Stimulated activated CD4-positive, alpha-beta T cell treated with anti-CD3 and anti-CD28 coated beads, Interleukin-4, amount 100 ng/mL, for 4 hours (primary cell): Measurements from ENCODE around the gene DUSP14.
"Not testable (repeated sequence)": the region's sequence is repeated elsewhere in the genome, so short reads cannot be mapped to it uniquely, and the experiment has no call there.

Source experiments
- DNase-seq, 2 experiments: peaks; one replicate each; pipeline ENCODE4 v3.0.0-alpha.2; 2020

DUSP14 gene

DNA sequence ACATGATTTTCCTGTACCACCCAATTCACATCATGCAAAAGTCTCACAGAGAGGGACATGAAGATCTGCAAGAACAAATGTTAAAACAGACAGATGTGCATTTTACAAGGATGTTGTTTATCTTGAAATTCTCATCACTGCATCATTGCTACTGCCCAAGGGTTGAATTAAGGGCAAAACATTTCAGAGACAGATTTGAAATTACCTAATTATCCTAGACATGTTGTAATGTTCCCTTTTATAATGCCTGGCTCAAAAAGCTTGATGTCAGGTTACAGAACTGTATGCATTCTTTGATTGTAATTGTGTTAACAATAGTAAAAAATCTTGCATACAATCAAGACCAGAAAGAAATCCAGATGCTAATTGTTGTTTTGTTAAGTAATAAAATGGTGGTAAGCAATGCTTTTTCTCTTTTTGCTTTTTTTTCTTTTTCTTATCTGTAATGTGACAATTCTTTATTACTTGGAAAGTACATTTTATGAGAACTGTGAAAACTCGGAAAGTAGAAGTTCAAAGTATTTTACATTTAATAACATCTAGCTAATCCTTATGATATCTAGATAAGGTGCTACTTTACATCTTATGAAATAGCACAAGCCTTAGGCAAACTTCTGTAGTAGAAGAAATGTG, 3.6 kb upstream of the DUSP14 start:
- DNase-seq = no peak

DNA sequence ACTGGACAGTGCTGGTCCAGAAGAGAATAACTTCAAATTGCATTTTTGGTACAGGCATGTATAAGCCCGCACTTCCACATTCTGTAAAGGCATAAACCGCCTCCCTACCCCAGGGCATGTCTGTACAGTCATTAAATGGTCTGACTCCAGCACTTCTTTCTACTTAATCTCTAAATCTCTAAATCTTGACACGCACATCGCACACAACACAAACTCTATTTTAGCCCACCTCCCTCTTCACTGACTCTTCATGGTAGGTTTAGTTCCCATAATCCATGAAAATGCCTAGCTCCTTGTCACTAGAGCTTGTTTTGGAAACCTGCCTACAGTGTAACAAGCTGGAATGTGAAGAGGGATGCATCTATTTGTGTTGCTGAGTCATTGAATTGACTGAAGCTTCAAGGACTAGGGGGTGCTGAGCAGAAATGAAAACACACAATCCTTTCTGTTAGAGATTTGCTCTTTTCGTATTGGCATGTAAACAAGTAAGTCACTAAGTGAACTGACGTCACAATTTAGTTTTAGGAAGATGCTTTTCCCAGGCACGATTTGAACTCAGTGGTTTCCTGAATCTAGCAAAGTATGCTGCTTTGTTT, 1.6 kb upstream of the DUSP14 start:
- DNase-seq = no peak

DNA sequence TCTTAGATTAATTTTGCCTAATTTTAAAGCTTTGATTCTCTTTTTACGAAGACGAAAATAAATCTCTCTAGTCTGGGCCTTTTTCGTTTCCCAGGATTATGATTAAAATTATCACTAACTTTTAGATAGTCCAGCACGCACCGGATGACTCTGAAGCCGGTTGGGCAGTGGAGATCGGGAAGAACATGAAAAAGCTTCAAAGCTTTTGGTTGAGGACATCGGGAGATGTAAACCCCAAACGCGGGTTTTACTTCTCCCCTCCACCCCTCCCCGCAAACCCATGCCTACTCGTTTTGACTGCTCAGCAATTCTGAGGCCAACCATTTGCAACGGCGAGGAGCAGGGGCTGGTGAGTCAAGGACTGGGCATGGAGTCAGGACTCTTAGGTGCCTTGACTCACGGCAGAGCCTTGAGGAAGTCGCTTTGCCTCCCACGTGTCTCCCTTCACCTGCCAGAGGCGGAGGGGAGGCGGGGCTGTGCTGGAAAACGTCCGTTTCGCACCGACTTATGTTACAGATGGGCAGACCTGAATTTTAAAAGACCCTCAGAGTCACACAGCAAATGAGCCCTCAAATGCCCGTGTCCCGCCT, 989 bp upstream of the DUSP14 start:
- peak; percentile 57 to 80 for DNase-seq

DNA sequence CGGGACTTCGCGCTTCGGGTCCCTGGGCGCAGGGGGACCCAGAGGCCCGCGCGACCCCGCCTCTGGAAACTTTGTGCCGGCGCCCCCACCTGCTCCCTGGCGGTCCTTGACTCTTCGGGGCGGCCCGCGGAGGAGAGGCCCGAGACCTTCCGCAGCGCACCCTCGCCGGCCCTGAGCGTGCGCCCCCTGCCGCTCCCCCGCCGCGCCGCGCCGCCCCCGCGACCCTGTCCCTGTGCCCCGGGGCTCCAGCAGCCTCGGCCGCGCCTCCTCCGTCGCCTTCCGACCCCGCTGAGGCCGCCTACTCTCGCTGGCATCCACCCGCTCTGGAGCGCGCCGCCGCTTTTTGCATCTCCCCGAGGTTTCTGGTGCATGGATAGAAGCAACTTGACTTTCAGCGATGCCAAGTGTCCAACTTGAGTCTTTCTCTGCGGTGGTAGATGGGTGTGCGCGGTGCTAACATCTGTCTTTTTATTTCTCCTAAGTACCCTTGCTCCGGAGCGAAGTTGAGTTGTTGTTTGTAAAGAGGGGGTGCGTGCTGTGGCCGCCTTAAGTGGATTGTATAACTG, 414 bp downstream of the DUSP14 start:
- peak; percentile 73 to 78 for DNase-seq

DNA sequence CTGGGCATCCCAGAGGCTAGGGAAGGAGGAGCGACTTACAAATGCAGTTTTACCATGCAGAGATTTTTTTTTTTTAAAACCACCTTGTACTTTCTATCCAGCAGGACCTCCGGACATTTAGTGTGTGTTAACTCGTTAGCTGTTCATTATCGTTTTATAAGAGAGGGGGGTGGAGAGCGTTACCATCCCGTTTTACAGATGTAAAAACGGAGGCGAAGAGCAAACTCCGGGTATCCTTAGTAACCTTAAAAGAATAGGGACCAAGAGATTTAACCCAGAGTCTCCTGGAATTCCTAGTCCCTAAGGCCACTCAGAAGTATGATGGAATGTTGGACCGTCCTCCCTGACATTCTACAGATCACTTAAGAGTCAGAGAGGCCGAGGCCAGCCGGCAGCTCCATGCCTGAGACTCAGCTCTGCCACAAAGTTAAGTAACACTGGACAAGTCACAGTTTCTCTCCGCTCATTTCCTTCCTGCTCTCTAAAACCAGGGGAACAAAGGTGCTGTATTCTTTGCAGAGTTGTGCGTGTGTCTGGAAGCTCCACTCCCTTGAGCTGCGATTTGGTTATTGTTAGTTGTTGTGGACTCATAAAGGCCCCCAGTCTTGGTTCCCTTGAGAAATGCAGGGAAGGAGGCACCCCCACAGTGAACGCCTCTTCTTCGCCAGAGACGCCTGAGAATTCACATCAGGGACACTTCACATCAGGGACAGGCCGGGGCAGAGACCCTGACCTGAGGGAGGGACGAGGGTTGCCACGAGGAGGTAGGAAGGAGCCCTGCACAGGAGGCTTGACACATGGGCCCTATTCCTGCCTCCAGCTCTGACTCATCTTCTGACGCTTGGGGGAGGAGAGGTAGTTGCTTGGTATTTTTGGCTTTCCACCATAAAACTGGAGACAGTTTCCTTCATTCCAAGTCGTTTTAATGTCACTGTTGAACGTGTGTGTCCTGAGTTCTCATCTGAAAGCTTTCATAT, 1.2 kb downstream of the DUSP14 start:
- DNase-seq = peak; percentile 10 to 24

DNA sequence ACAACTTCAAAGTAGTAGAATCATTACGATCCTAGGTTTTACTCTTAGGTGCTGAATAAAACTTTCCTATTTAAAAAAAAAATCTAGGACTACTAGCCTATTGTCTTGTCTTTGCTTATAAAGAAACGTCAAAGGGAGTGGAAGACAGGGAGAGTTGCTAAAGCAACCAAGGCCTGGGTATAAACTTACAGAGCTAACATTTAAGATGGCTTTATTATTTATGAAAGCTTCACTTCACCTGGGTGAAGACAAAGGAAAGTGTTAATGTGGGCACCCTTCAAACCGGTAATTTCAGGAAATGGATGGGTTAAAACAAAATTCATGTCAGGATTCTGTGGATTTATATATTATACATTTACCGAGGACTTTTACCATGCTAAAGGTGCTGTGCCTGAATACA, 2.5 kb downstream of the DUSP14 start:
- DNase-seq = no peak

DNA sequence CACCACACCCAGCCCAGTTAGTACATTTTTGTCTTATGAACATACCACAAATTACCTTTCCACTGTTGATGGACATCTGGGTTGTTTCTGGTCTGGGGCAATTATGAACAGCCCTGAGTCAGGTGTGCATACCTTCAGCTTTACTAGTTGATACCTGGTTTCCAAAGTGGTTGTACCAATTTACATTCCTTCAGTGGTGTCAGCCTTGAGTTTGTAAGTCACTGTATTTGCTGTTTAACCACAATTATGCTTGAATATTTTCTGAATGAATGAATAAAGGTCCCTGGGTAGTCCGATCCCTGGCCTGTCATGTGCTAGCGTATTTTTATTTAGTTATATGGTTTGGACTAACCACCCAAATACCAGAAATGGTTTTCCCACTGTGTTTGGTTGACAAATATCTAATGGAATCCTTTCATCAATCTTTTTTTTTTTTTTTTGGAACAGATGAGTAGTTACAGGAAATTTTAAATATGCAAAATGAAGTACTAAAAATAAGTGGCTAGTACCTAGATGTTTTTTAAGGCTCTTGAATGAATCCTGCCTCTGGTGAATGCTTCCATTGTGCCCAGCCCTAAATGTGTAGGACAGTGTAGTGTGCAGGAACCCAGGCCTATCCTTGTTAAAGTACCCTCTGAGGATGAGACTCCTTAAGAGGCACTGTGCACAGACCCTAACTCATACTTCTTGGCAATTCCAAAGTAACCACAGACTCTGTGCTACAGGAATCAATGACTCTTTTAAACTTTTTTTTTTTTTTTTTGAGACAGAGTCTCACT, 3.7 kb downstream of the DUSP14 start:
- no peak for DNase-seq

DNA sequence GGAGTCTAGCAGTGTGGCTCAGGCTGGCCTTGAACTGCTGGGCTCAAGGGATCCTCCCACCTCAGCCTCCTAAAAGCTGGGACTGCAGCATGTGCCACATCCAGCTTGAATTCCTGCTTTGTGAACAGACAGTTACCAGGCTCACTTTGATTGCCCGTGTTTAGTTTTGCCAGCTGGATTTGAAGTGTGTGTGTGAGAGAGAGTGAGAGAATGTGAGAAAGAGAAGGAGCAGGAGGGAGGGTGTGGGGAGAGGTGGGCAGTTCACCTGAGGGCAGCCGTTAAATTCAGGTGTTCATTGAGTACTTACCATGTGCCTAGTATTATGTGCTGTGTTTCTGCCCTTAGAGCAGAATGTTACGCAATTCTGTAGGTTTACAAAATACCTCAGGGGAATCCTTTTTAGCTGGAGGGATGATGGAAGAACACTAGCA, 4.7 kb downstream of the DUSP14 start:
- DNase-seq = no peak

DNA sequence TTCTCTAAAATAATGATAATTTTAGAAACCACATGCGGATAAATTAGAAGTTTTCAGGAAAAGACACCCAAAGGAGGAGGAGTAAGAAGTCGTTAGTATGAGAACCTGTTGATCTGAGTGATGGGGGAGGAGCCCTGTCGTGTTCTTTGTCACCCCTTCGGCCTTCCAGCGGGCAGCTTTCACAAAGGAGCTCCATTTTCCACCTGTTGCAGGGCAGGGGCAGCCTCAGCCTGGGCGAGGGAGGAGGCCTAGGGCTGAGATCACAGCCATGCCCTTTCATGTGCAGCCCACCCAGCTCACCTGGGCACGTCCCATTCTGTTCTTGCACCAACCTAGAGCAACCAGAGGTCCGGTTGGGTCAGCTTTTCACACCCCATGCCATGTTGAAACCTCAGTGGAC, 5.3 kb downstream of the DUSP14 start:
- no peak for DNase-seq

DNA sequence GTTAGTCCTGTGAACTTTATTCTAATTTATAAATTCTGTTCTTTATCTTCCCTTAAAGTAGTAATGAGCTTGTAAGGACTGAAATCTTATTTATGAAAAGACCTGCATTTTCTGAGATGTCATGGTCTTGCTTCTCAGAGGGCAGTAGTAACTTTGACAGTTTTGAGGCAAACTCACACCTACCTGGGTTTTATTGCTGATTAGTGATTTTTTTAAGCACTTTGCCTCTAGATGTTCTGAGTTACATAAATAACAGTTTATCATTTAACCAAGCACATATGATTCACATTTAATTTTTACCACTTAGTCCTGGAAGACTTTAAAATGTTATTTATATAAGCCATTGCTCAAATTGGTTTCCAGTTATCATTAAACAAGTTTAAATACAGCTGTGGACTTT, 10.7 kb downstream of the DUSP14 start:
- no peak for DNase-seq

DNA sequence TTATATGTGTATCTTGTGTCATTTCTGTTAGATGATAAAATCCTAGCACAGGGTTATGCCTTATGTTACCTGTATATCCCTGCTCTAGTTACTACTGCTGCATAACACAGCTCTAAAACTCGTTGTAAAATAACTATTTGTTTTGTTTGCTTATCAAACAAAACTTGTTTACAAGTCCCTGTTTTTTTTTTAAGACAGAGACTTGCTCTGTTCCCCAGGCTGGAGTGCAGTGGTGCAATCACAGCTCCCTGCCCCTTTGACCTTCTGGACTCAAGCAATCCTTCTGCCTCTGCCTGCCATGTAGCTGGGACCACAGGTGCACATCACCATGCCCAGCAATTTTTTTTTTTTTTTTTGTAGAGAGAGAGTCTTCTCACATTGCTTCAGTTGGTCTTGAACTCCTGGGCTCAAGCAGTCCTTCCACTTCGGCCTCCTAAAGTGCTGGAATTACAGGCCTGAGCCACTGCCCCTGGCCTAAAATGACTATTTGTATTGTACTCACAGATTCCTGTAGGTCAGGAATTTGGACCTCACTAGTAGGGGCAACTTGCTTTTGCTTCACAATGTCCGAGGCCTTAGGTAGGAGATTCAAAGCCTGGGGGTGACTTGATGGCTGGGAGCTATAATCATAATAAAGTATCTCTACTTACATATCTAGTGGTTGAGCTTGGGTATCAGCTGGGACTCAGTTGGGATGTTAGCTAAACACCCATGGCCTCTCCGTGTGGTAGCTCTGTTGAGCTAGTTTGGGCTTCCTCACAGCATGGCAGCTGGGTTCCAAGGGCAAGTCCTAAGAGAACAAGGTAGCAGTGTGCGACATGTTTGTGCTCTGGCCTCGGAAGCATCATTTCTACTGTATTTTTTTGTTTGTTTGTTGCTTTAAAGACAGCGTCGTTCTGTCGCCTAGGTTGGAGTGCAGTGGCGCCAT, 12.6 kb downstream of the DUSP14 start:
- no peak for DNase-seq

DNA sequence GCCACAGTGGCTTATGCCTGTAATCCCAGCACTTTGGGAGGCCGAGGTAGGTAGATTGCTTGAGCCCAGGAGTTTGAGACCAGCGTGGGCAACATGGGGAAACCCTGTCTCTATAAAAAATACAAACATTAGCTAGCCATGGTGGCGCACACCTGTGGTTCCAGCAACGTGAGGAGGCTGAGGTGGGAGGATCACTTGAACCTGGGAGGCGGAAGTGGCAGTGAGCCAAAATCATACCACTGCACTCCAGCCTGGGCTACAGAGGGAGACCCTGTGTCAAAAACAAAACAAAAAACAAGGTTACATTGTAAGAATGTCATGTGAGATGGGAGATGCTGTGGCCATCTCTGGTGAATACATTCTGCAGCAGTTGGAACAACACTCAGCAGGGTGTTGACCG, 13.5 kb downstream of the DUSP14 start:
- no peak for DNase-seq

DNA sequence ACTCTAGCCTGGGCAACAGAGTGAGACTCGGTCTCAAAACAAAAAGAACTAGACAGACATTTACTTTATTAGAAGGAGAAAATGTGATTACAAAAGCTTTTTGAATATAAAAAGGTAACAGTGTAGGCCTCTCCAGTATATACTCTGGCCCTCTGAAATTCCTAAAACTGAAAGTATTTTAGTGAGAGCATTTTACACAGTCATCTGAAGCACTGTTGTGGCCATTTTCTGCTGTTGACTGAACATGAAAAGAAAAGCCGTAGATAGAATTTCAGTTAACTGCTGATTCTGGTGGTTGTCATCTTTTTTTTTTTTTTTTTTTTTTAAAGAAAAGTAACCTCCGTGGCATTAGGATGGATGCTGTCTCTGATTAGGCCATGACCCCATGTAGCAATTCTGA, 15.6 kb downstream of the DUSP14 start:
- DNase-seq = no peak

DNA sequence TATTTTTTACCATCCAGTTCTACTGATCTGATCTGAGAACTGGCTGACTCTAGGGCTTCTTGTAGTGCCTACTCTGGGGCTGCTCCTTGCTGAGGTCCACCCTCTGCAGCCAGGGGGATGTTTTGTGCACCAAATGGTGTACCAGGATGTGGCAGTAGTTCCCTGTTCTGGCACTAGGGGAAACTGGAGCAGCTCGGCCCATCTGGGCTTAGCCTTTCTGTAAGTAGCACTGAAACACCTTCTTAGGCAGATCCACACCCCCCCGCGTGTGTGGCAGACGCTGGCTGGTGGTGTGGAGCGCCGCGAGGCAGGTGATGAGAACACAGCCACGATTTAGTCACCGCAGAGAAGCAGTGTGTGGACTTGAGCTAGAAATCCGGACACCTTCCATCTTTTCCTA, 17.0 kb downstream of the DUSP14 start:
- DNase-seq = no peak

DNA sequence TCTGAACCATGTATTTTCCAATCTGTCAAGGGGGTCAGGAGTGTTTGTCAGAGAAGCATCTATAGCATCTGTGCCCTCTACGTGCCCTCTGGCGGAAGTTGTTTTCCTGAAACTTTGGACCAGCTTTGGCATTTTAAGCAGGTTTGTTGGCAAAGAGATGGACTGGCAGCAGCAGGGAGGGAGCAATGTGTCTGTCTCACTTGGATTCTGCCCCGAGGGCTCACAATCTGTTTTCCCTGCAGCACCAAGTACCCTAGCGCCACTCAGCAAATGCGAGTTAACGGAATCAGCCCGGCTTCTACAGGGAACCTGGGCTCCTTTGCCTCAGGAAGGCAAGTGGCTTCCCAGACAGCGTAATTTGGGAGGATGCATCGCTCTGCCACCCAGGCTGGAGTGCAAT, 17.4 kb downstream of the DUSP14 start:
- no peak for DNase-seq

DNA sequence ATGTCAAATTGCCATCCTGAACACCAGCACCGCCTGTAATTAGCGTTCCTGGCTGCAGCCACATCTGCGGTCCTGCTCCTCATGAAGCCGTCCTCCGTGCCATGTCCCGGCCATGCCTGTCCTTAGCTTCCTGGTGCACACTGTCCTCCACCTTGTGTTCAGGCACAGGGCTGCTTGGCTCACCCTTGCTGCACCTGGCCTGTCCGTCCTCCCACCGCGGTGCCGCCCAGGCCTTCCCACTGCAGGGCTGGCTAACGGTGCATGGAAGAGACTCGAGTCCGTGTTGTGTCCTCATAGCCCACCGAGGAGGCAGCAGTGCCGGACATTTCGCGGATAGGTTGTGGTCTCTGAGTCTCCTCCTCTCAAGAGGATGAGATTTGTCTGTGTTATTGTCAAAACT, 20.4 kb downstream of the DUSP14 start:
- DNase-seq = no peak

DNA sequence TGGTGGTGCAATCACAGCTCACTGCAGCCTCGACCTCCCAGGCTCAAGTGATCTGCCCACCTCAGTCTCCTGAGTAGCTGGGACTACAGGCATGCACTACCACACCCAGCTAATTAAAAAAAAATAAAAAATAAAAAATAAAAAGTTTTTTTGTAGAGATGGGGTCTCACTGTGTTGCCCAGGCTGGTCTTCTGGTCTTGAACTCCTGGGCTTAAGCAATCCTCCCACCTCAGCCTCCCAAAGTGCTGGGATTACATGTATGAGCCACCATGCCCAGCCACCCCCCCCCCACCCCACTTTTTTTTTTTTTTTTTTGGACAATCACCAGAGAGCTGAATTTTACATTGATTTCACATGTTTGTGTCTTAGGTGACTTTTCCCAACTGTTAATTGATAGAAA, 22.0 kb downstream of the DUSP14 start:
- DNase-seq = not testable (repeated sequence)

DNA sequence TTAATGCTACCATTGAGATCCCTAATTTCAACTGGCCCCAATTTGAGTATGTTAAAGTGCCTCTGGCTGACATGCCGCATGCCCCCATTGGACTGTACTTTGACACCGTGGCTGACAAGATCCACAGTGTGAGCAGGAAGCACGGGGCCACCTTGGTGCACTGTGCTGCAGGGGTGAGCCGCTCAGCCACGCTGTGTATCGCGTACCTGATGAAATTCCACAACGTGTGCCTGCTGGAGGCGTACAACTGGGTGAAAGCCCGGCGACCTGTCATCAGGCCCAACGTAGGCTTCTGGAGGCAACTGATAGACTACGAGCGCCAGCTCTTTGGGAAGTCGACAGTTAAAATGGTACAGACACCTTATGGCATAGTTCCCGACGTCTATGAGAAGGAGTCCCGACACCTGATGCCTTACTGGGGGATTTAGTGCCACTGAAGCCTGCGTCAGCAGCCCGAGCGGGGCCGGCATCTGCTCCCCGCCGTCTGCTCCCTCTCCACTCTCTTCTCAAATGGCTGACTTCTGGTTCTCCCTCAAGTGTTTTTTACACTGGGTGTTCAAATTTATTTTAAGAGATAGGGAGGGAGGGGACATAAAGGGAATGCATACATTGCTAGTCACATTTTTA, 22.9 kb downstream of the DUSP14 start:
- no peak for DNase-seq

DNA sequence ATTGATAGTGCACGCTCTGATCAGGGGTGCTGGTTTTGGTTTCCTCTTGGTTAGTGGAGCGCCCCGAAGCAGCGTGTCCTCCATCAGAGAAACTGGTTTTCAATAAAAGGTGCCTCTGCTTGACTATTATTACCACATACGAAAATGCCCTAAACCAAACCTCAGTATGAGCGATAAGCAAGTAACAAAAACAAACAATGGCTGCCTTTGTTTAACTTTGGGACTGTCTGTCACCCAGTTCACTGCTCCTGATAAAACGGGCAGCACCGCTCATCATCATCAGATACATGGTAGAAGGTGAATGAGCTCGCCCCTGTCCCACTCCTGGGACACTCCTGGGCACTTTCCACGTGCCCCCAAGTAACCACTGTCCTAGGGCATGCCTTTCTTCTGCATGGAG, 24.0 kb downstream of the DUSP14 start:
- no peak for DNase-seq

DNA sequence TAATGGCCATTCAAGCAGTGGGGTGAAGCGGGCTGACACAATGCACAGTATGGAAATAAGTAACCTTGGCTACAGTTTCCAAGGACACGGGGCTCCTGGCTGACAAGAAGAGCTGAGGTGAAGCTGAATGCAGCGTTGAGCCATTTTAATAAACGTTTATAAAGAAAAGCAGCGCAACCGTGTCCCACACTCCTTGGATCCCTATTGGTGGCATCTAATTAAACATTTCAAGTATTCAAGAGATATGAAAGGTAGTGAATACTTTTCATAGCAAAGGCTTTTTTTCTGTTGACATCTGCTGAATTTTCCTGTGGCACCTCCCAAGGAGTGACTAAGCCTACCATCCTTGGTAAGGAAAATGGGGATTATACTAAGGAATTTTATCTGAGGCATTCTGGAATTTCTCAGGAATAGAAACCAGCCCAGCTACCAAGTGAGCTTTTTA, 26.5 kb downstream of the DUSP14 start:
- no peak for DNase-seq

DNA sequence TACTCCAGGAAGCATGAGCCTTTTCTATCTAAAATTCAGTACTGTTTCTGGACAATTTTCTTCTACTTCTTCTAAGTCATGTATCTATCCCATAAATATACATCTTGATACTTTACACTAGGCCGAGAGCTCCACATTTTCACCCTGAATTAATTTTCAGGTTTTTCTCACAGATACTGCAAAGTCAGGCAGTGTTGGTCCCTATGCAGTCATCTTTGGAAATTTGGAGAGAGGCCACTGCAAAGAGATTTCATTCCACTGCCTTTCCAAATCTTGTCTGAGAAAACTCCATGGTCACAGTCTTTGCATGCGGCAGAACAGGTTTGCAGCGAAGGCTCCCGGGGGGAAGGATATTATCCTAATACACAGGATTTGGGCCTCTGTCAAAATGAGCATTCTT, 28.2 kb downstream of the DUSP14 start:
- DNase-seq = no peak
